Measurements from ENCODE around the gene FAM72D.
"Not testable (repeated sequence)": the region's sequence is repeated elsewhere in the genome, so short reads cannot be mapped to it uniquely, and the experiment has no call there.

Gene FAM72D

GRCh38 chr1:145155873-145156272, 60.1 kb downstream of the FAM72D start:
- DNase-seq = not testable (repeated sequence)

DNA sequence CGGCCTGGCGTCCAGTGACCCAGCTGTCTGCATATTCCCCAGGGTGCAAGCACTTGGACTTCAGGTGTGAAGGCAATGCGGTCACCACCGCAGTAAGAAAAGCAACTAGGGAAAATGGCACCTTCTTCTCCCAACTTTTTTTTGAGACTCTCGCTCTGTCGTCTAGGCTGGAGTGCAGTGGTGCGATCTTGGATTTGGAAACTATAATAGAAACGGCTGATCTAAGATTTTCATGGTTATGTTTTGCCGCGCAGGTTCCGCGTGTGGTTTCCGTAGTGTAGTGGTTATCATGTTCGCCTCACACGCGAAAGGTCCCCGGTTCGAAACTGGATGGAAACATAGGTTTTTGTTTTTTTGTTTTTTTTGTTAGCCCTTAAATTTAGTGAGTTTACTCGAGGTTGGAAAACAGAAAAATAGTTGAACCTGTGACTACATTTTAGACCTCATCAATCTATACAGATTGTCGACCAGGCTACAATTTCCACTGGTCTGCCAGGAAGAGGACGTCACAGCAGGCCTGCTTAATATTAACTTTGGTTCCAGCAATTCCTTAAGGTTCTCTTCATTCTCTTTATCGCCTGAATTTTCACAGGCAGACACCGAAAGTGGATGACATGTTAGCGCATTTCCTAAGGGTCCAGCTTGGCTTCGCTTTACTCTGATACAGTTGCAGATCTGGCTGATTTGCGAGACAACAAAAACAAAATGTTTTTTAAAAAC, 61.3 kb downstream of the FAM72D start:
- DNase-seq = peak; percentile 67

- DNase-seq = not testable (repeated sequence)
Observed at GRCh38 chr1:145157715-145158114, 61.9 kb downstream of the FAM72D start.

GRCh38 chr1:145161046-145161752, 65.4 kb downstream of the FAM72D start:
- not testable (repeated sequence) for DNase-seq
